GM19328 (cell line): ENCODE data around the gene RALGPS1.

Experiments used
- ATAC-seq: cut with Tn5 transposase; IDR thresholded peaks from one replicate; pipeline ENCODE4 v1.9.1; 2021; ENCODE audit warnings: mild to moderate bottlenecking, moderate library complexity; ENCODE audit not compliant: unreplicated experiment

The RALGPS1 gene

GRCh38 chr9:127075624-127076372 is 161.2 kb downstream of the RALGPS1 start:
- ATAC-seq, result no peak

- no peak for ATAC-seq
These were observed 162.5 kb downstream of the RALGPS1 start for GRCh38 chr9:127076860-127077643.

GRCh38 chr9:127077644-127077946 is 163.0 kb downstream of the RALGPS1 start:
- ATAC-seq, result no peak

- ATAC-seq, result no peak
These were observed 163.8 kb downstream of the RALGPS1 start for GRCh38 chr9:127078336-127078735.

GRCh38 chr9:127078988-127079387 is 164.4 kb downstream of the RALGPS1 start:
- no peak for ATAC-seq

- ATAC-seq, result no peak
These were observed 165.0 kb downstream of the RALGPS1 start for GRCh38 chr9:127079446-127080140.

GRCh38 chr9:127081250-127082185 is 166.9 kb downstream of the RALGPS1 start:
- no peak for ATAC-seq

- no peak for ATAC-seq
These were observed 168.8 kb downstream of the RALGPS1 start for GRCh38 chr9:127083138-127083980.

- no peak for ATAC-seq
These were observed 169.8 kb downstream of the RALGPS1 start for GRCh38 chr9:127084076-127085039.

- no peak for ATAC-seq
These were observed 170.6 kb downstream of the RALGPS1 start for GRCh38 chr9:127085186-127085585.

GRCh38 chr9:127086771-127087170 is 172.2 kb downstream of the RALGPS1 start:
- no peak for ATAC-seq

- no peak for ATAC-seq
These were observed 172.8 kb downstream of the RALGPS1 start for GRCh38 chr9:127087411-127087810.

- no peak for ATAC-seq
These were observed 173.3 kb downstream of the RALGPS1 start for GRCh38 chr9:127087836-127088235.

- ATAC-seq, result no peak
These were observed 174.4 kb downstream of the RALGPS1 start for GRCh38 chr9:127088724-127089615.

GRCh38 chr9:127089631-127090081 is 175.1 kb downstream of the RALGPS1 start:
- no peak for ATAC-seq

GRCh38 chr9:127090341-127090985 is 175.9 kb downstream of the RALGPS1 start:
- ATAC-seq, result no peak

GRCh38 chr9:127091526-127091925 is 176.9 kb downstream of the RALGPS1 start:
- ATAC-seq, result no peak
